ENCODE data around the gene ULK4. TPM values are rescaled to one million over a fixed set of nuclear protein-coding genes. Genes with fewer than 3 reads are reported as not detected.

ULK4 gene
- total RNA-seq, 1 experiment from 2014 or later, result 14.3 TPM

DNA sequence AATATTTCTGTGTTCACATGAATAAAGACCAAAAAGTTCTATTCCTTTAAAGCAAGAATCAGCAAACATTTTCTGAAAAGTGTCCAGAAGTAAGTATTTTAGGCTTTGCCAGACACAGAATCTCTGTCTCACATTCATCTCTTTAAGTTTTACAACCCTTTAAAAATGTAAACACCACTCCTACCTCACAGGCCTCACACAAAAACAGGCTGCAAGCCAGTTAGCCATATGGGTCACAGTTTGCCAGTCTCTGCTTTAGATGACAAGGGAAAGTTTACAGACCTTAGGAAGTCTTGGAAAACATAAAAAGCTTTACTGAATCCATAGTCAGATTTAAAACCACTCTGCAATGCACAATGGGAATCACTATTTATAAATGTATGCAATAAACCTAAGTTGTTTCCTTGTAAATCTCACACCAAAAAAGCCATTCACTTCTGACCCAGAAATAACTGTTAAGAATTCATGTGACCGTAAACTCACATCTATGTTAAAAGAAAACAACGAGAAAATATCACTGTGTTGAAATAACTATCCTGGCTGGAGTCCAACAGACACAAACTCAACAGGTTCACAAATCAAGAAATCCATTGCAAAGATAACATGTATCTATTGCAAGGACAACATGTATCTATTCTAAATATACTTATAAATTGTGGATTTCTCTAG, 308.2 kb downstream of the ULK4 start:
- no peak for TF ChIP-seq POLR2AphosphoS5 (IDR thresholded peaks at IDR 0.05; ENCODE audit: low read depth, low read length)
- TF ChIP-seq, protein P1, sequence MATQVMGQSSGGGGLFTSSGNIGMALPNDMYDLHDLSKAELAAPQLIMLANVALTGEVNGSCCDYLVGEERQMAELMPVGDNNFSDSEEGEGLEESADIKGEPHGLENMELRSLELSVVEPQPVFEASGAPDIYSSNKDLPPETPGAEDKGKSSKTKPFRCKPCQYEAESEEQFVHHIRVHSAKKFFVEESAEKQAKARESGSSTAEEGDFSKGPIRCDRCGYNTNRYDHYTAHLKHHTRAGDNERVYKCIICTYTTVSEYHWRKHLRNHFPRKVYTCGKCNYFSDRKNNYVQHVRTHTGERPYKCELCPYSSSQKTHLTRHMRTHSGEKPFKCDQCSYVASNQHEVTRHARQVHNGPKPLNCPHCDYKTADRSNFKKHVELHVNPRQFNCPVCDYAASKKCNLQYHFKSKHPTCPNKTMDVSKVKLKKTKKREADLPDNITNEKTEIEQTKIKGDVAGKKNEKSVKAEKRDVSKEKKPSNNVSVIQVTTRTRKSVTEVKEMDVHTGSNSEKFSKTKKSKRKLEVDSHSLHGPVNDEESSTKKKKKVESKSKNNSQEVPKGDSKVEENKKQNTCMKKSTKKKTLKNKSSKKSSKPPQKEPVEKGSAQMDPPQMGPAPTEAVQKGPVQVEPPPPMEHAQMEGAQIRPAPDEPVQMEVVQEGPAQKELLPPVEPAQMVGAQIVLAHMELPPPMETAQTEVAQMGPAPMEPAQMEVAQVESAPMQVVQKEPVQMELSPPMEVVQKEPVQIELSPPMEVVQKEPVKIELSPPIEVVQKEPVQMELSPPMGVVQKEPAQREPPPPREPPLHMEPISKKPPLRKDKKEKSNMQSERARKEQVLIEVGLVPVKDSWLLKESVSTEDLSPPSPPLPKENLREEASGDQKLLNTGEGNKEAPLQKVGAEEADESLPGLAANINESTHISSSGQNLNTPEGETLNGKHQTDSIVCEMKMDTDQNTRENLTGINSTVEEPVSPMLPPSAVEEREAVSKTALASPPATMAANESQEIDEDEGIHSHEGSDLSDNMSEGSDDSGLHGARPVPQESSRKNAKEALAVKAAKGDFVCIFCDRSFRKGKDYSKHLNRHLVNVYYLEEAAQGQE (IDR thresholded peaks at IDR 0.05; ENCODE audit: insufficient read depth in 1 of 2, low read depth in 2 of 2, low read length in 1 of 2), result no peak
- TF ChIP-seq TCF7L2 (IDR thresholded peaks at IDR 0.05; ENCODE audit: low read depth, low read length), result no peak
- no peak for TF ChIP-seq SIN3A (IDR thresholded peaks at IDR 0.05; ENCODE audit: borderline replicate concordance, insufficient read depth, low read depth, low read length)
- TF ChIP-seq, protein P2, sequence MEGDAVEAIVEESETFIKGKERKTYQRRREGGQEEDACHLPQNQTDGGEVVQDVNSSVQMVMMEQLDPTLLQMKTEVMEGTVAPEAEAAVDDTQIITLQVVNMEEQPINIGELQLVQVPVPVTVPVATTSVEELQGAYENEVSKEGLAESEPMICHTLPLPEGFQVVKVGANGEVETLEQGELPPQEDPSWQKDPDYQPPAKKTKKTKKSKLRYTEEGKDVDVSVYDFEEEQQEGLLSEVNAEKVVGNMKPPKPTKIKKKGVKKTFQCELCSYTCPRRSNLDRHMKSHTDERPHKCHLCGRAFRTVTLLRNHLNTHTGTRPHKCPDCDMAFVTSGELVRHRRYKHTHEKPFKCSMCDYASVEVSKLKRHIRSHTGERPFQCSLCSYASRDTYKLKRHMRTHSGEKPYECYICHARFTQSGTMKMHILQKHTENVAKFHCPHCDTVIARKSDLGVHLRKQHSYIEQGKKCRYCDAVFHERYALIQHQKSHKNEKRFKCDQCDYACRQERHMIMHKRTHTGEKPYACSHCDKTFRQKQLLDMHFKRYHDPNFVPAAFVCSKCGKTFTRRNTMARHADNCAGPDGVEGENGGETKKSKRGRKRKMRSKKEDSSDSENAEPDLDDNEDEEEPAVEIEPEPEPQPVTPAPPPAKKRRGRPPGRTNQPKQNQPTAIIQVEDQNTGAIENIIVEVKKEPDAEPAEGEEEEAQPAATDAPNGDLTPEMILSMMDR (IDR thresholded peaks at IDR 0.05), result no peak
- Histone ChIP-seq H3K4me3 (ENCODE audit: low read depth in 2 of 2, low read length in 2 of 2) (no peak overlapping the region), H3K27ac (ENCODE audit: low read length) (no peak overlapping the region), H3K27me3 (ENCODE audit: control insufficient read depth, insufficient read depth, low read length) (no peaks in the 10 kb centered on the region), H3K9me3 (ENCODE audit: control insufficient read depth, insufficient read depth, low read depth, low read length) (no peaks in the 10 kb centered on the region), H3K4me1 (ENCODE audit: control insufficient read depth, insufficient read depth, low read length) (no peaks in the 10 kb centered on the region), H3K36me3 (ENCODE audit: control insufficient read depth, insufficient read depth, low read length) (no peaks in the 10 kb centered on the region)
- intact Hi-C loops (cut with micrococcal nuclease; ENCODE audit: unreplicated experiment) (no loop called here), in situ Hi-C loops (cut with HindIII; ENCODE audit: low pct_unique_long_range_greater_than_20kb, low sequenced_read_pairs) (no loop called here)
- POLR2A ChIA-PET, result no interaction called here
- BruUV-seq (replicated peaks), result no TSS peak
- DNase-seq (ENCODE audit: low read depth, low spot score) (no peak), ATAC-seq (no peak)
- CTCF ChIA-PET, result no interaction called here

DNA sequence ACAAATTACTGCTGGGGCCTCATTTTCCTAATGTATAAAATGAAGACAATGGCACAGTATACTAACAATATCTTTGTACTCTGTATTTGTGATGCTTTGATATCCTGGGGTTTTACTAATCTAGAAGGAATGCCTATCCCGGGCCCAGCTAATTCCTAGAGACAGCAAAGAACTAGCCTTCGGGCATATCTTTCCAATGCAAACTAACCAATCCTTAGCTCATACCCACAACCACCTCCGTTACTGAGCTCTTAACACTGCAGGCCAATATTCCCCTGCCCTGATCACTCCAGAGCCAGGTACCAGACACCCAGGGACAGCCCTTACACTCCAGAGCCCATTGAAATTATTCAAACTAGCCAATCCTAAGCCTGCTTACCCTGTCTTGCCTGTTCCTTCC, 309.0 kb downstream of the ULK4 start:
- Histone ChIP-seq H3K27me3 (ENCODE audit: control insufficient read depth, insufficient read depth, low read length) (no peaks in the 10 kb centered on the region), H3K27ac (ENCODE audit: low read length) (no peak overlapping the region), H3K4me3 (ENCODE audit: low read depth in 2 of 2, low read length in 2 of 2) (no peak overlapping the region), H3K36me3 (ENCODE audit: control insufficient read depth, insufficient read depth, low read length) (no peaks in the 10 kb centered on the region), H3K9me3 (ENCODE audit: control insufficient read depth, insufficient read depth, low read depth, low read length) (no peaks in the 10 kb centered on the region), H3K4me1 (ENCODE audit: control insufficient read depth, insufficient read depth, low read length) (no peaks in the 10 kb centered on the region)
- no peak for TF ChIP-seq TCF7L2 (IDR thresholded peaks at IDR 0.05; ENCODE audit: low read depth, low read length)
- TF ChIP-seq, protein P2 (IDR thresholded peaks at IDR 0.05), result no peak
- intact Hi-C loops (cut with micrococcal nuclease; ENCODE audit: unreplicated experiment) (no loop called here), in situ Hi-C loops (cut with HindIII; ENCODE audit: low pct_unique_long_range_greater_than_20kb, low sequenced_read_pairs) (no loop called here)
- ChIA-PET POLR2A (no interaction called here), CTCF (no interaction called here)
- ATAC-seq (no peak), DNase-seq (ENCODE audit: low read depth, low spot score) (no peak)
- BruUV-seq (replicated peaks), result no TSS peak
